ENCODE data around the gene VSX2.
A peak's percentile ranks its signal among the peaks of the same experiment; 100 is the strongest.

The VSX2 gene

DNA sequence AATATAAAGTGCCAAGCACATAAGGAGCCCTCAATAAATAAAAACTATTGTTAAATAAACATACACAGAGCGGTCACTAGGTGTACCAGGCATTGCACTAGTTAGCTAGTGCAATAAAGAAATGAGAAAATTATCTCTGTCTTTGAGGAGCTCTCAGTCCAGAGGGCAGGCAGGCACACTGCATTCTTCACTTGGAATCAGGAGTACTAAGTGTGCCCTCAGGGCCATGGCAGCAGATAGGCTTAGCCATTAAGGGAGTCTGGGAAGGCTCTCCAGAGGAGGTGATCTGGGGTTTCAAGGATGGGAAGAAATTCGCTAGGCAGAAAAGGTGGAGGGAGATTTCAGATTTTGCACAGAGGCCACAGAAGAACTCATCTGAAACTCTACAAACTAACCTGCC is 54.4 kb downstream of the VSX2 start:
- Histone ChIP-seq H3K9me3 (no peaks in the 10 kb centered on the region), H3K4me2 (no peak overlapping the region), H3K4me1 (peaks cover 18% of the 10 kb centered on the region), H3K27ac (no peak overlapping the region), H3K4me3 (no peak overlapping the region), H4K20me1 (peaks cover 99% of the 10 kb centered on the region), H3K9ac (no peak overlapping the region), H3K36me3 (peaks cover 98% of the 10 kb centered on the region), H3K27me3 (no peaks in the 10 kb centered on the region)
- TF ChIP-seq Cebpa-rat (IDR thresholded peaks at IDR 0.05), result no peak

DNA sequence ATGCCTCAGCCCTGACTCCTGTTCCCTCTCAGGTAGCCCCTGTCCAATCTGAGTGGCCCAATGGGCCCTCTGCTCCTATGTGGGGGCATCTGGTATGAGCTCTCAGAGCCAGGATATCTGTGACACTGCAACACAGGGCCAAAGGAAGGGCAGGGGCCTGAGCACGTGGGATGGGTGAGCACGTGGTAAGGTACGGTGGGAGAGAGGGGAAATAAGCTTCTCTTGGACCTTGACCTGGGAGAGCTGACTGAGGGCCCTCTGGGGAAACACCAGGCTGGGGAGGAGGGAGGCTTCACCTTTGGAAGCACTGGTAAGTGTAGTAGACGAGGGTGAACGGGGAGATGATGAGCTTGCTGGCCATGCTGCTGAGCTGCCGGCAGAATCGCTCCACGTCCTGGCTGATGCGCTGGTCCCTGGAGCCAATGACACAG is 56.8 kb downstream of the VSX2 start:
- H3K9me3 ChIP-seq, result no peaks in the 10 kb centered on the region
- no peaks in the 10 kb centered on the region for H3K27me3 ChIP-seq
- H4K20me1 ChIP-seq, result peaks cover 100% of the 10 kb centered on the region
- H3K27ac ChIP-seq, result no peak overlapping the region
- TF ChIP-seq Cebpa-rat (IDR thresholded peaks at IDR 0.05), result no peak
- peaks cover 30% of the 10 kb centered on the region for H3K4me1 ChIP-seq
- H3K9ac ChIP-seq, result no peak overlapping the region
- no peak overlapping the region for H3K4me2 ChIP-seq
- no peak overlapping the region for H3K4me3 ChIP-seq
- H3K36me3 ChIP-seq, result peaks cover 98% of the 10 kb centered on the region

DNA sequence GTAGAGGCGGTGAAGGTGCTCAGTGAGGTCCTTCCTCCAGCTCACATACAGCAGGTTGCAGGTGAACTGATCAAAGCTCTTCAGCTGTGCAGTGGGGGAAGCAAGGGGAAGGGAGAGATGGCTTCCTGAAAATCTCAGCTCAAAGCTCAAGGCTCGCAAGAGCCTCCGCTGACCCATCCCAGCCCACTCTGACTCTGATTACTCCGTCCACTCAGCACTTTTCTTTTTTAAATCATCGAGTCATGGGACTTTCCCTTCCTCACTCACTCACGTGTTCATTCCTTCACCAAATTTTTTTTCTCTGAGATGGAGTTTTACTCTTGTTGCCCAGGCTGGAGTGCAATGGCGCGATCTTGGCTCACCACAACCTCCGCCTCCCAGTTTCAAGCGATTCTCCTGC is 58.7 kb downstream of the VSX2 start:
- Histone ChIP-seq H3K9me3 (no peaks in the 10 kb centered on the region), H3K9ac (no peak overlapping the region), H3K27me3 (no peaks in the 10 kb centered on the region), H3K27ac (no peak overlapping the region), H3K4me3 (no peak overlapping the region), H3K36me3 (peaks cover 78% of the 10 kb centered on the region), H3K4me2 (no peak overlapping the region), H3K4me1 (peaks cover 26% of the 10 kb centered on the region), H4K20me1 (peaks cover 90% of the 10 kb centered on the region)
- no peak for TF ChIP-seq Cebpa-rat (IDR thresholded peaks at IDR 0.05)

GRCh38 chr14:74299061-74299545 is 59.9 kb downstream of the VSX2 start:
- Histone ChIP-seq H3K4me3 (no peak overlapping the region), H3K4me1 (peaks cover 34% of the 10 kb centered on the region), H3K9ac (no peak overlapping the region), H3K27ac (no peak overlapping the region), H3K36me3 (peaks cover 68% of the 10 kb centered on the region), H3K4me2 (no peak overlapping the region), H4K20me1 (peaks cover 79% of the 10 kb centered on the region), H3K27me3 (no peaks in the 10 kb centered on the region), H3K9me3 (no peaks in the 10 kb centered on the region)
- TF ChIP-seq Cebpa-rat (IDR thresholded peaks at IDR 0.05), result no peak

DNA sequence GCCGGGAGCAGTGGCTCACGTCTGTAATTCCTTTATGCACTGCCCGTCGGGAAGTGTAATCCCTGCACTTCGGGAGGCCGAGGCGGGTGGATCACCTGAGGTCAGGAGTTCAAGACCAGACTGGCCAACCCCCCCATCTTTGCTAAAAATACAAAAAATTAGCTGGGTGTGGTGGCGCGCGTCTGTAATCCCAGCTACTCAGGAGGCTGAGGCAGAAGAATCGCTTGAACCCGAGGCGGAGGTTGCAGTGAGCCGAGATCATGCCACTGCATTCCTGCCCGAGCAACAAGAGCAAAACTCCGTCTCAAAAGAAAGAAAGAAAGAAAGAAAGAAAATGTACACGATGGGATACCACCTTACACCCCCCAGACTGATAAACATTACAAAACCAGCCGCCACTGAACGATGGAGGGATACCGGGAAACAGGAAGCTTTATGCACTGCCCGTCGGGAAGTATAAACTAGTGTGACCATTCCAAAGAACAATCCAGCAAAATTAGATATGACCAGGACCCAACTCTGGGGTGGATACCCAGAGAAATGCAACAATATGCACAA is 62.4 kb downstream of the VSX2 start:
- peaks cover 54% of the 10 kb centered on the region for H4K20me1 ChIP-seq
- H3K4me1 ChIP-seq, result peaks cover 34% of the 10 kb centered on the region
- H3K27ac ChIP-seq, result peak overlapping the region; percentile 45; the same call in 1 of the 2 replicates
- H3K36me3 ChIP-seq, result peaks cover 43% of the 10 kb centered on the region
- no peaks in the 10 kb centered on the region for H3K27me3 ChIP-seq
- H3K4me3 ChIP-seq, result peak overlapping the region; percentile 80
- TF ChIP-seq Cebpa-rat (IDR thresholded peaks at IDR 0.05), result no peak
- H3K4me2 ChIP-seq, result peak overlapping the region; percentile 89
- no peaks in the 10 kb centered on the region for H3K9me3 ChIP-seq
- H3K9ac ChIP-seq, result peak overlapping the region; percentile 82

DNA sequence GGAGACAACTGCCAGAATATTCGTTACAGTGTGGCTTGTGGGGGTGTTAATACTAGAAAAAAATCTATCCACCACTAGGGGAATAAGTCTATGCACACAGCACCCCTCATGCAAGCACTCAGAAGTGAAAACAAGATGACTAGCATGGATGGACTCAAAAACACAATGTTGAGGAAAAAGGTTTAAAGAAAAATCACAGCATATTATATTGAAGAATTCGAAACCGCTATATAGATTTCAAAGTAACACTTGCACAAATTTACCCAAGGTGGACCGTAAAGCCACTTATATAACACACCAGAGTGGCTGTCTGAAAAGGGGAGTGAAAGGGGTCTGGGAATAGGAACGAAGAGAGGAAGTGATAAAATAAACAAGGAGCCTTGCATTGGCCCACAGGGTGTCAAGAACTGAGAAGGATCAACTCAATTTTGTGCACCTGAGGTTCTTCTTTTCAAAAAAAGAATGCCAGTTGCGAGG is 62.9 kb downstream of the VSX2 start:
- Histone ChIP-seq H3K36me3 (peaks cover 38% of the 10 kb centered on the region), H3K9me3 (no peaks in the 10 kb centered on the region), H3K9ac (peak overlapping the region; percentile 82), H3K4me3 (peak overlapping the region; percentile 80), H4K20me1 (peaks cover 48% of the 10 kb centered on the region), H3K4me1 (peaks cover 34% of the 10 kb centered on the region), H3K4me2 (peak overlapping the region; percentile 89), H3K27me3 (no peaks in the 10 kb centered on the region), H3K27ac (peak overlapping the region; percentile 72)
- no peak for TF ChIP-seq Cebpa-rat (IDR thresholded peaks at IDR 0.05)

DNA sequence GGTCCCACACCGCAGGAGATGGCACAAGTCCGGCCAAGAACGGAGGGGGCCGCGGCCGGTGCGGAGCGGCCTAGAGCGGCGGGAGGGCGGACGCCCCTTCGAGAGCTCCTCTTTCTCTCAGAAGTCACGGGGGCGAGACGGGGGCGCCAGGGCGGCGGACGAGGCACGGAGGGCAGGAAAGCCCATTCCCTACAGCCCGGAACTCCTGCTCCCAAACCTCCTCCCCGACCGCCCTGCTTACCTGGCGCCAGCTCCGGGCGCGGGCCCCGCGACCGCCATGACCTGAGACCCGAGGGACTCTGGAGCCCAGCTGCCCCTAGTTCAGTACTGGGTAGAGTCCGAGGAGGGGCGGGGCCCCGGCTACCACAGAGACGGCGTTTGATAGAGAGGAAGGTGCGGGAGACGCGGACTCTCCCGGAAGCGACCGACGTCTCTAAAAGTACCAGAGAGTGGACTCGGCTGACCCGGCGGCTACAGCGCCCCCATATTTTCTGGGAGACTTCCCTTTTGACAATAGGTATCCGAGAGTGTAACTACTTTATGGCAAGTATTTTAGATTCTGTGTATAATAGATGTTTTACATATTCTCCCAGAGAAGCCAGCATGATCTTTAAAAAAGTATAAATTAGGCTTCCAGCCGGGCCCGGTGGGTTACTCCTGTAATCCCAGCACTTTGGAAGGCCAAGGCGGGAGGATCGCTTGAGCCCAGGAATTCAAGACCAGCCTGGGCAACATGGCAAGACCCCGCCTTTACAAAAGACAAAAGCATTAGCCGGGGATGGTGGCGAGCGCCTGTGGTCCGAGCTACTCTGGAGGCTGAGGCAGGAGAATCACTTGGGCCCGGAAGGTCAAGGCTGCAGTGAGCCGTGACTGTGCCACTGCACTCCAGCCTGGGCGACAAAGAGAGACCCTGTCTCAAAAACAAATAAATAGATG is 63.7 kb downstream of the VSX2 start, which contains the start of gene ABCD4:
Gene ABCD4, minus strand, starts transcription at position 301 of the 936 bp plus-strand sequence. Its CDS starts 22 bp downstream, at position 279.
- peak within 1 kb of the TSS; percentile 82 for H3K9ac ChIP-seq
- peaks cover 34% of the 10 kb centered on the region for H3K4me1 ChIP-seq
- no peaks in the 10 kb centered on the region for H3K27me3 ChIP-seq
- H4K20me1 ChIP-seq, result peaks cover 41% of the 10 kb centered on the region
- peak within 1 kb of the TSS; percentile 72 for H3K27ac ChIP-seq
- H3K4me2 ChIP-seq, result peak within 1 kb of the TSS; percentile 89
- no peak for TF ChIP-seq Cebpa-rat (IDR thresholded peaks at IDR 0.05)
- H3K36me3 ChIP-seq, result peaks cover 30% of the 10 kb centered on the region
- H3K9me3 ChIP-seq, result no peaks in the 10 kb centered on the region
- H3K4me3 ChIP-seq, result peak within 1 kb of the TSS; percentile 80

DNA sequence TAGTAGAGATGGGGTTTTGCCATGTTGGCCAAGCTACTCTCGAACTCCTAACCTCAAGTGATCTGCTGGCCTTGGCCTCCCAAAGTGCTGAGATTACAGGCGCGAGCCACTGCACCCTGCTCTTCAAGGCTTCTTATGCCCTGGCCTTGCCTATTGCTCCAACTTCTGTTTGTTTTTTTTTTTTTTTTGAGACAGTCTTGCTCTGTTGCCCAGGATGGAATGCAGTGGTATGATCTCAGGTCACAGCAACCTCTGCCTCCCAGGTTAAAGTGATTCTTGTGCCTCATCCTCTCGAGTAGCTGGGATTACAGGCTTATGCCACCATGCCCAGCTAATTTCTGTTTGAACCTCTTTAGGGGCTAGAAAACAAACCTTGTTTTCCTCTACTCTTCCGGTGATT is 69.4 kb downstream of the VSX2 start:
- H3K9me3 ChIP-seq, result no peaks in the 10 kb centered on the region
- H3K4me3 ChIP-seq, result no peak overlapping the region
- H3K36me3 ChIP-seq, result no peaks in the 10 kb centered on the region
- no peaks in the 10 kb centered on the region for H3K27me3 ChIP-seq
- peaks cover 2% of the 10 kb centered on the region for H3K4me1 ChIP-seq
- TF ChIP-seq Cebpa-rat (IDR thresholded peaks at IDR 0.05), result no peak
- H3K4me2 ChIP-seq, result no peak overlapping the region
- no peak overlapping the region for H3K9ac ChIP-seq
- H3K27ac ChIP-seq, result no peak overlapping the region
- H4K20me1 ChIP-seq, result no peaks in the 10 kb centered on the region

DNA sequence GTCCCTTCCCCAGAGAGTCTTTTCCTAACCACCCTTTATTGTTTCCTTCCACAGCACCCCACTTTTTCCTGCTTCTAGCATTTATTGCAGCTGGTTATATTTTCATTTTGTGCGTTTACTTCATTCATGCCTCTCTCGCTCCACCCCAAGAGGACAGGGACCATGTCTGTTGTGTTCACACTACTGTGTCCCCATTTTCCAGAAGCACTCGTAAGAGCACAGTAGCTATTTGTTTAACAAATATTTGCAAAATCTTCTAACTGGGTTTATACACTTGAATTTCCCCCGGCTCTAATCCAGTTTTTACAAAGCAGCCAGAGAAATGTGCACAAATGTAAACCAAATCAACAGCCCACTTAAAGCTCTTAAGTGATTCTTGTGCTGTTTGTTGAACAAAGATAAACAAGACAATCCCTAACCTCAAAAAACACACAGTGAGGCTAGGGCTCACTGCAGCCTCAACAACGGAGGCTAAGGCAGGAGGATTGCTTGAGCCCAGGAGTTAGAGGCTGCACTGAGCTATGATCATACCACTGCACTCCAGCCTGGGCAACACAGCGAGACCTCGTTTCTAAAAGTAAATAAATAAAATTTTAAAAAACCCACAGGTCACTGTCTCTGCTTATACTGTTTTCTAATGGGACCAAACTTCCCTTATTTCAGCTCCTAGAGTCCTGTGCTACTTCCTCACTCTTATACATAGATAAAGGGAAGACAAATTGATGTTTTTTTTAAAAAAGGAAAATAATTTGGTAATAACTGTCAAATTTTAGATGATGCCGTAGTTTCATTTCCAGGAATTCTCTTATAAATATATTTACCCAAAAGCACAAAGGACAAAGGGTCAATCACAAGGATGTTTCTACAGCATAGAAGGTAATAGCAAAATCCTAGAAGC is 70.1 kb downstream of the VSX2 start:
- Histone ChIP-seq H3K4me2 (no peak overlapping the region), H3K36me3 (no peaks in the 10 kb centered on the region), H3K4me3 (no peak overlapping the region), H3K27me3 (no peaks in the 10 kb centered on the region), H3K9ac (no peak overlapping the region), H3K9me3 (no peaks in the 10 kb centered on the region), H3K27ac (no peak overlapping the region), H4K20me1 (no peaks in the 10 kb centered on the region), H3K4me1 (no peaks in the 10 kb centered on the region)
- no peak for TF ChIP-seq Cebpa-rat (IDR thresholded peaks at IDR 0.05)
